22Rv1 (cell line): ENCODE data around the gene RMI1.
"Not testable (repeated sequence)": the region's sequence is repeated elsewhere in the genome, so short reads cannot be mapped to it uniquely, and the experiment has no call there.

Experiments
- H3K27ac ChIP-seq: fragments of 450-650 bp; 2 replicates; pipeline ENCODE4 v1.5.1; 2017
- ZFX ChIP-seq: fragments of 450-650 bp; IDR thresholded peaks from 2 replicates; pipeline ENCODE4 v1.6.1; 2017; ENCODE audit warnings: antibody characterized with exemption, borderline replicate concordance
- TF ChIP-seq, protein P1 (sequence below): fragments of 450-650 bp; IDR thresholded peaks from 2 replicates; pipeline ENCODE4 v1.5.1; 2017; ENCODE audit warnings: mild to moderate bottlenecking

Gene RMI1

DNA sequence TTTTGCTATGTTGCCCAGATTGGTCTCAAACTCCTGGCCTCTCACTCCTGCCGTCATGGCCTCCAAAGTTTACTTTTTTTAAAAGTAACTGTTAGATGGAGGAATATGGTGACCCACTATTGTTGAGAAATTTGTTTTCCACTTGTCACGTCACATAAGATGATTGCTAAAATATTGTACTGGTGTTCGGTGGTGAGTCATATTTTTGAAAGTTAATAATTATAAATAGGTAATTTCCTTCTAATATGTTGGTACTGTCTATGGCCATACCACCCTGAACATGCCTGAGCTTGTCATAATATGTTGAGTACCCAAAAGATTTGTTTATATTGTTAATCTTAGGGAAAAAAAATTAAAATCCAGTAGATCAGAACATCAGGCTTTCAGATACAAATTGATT, 22.6 kb downstream of the RMI1 start:
- no peak overlapping the region for H3K27ac ChIP-seq
- no peak for TF ChIP-seq ZFX
- TF ChIP-seq, protein P1, sequence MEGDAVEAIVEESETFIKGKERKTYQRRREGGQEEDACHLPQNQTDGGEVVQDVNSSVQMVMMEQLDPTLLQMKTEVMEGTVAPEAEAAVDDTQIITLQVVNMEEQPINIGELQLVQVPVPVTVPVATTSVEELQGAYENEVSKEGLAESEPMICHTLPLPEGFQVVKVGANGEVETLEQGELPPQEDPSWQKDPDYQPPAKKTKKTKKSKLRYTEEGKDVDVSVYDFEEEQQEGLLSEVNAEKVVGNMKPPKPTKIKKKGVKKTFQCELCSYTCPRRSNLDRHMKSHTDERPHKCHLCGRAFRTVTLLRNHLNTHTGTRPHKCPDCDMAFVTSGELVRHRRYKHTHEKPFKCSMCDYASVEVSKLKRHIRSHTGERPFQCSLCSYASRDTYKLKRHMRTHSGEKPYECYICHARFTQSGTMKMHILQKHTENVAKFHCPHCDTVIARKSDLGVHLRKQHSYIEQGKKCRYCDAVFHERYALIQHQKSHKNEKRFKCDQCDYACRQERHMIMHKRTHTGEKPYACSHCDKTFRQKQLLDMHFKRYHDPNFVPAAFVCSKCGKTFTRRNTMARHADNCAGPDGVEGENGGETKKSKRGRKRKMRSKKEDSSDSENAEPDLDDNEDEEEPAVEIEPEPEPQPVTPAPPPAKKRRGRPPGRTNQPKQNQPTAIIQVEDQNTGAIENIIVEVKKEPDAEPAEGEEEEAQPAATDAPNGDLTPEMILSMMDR = no peak

DNA sequence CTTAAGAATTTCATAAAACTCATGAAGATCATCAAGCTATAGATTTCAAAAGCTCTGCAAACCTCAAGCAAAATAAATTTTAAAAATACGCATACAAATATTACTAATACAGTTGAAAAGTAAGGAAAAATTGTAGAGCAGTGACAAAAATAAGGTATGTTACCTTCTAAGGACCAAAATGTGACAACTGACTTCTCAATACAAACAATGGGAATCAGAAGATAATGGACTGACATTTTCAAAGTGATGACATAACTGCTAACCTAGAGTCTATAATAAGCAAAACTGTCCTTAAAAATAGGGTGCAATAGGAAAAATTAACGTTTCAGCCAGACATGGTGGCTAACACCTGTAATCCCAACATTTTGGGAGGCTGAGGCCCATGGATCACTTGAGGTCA, 27.1 kb downstream of the RMI1 start:
- TF ChIP-seq, protein P1 = no peak
- TF ChIP-seq ZFX = no peak

DNA sequence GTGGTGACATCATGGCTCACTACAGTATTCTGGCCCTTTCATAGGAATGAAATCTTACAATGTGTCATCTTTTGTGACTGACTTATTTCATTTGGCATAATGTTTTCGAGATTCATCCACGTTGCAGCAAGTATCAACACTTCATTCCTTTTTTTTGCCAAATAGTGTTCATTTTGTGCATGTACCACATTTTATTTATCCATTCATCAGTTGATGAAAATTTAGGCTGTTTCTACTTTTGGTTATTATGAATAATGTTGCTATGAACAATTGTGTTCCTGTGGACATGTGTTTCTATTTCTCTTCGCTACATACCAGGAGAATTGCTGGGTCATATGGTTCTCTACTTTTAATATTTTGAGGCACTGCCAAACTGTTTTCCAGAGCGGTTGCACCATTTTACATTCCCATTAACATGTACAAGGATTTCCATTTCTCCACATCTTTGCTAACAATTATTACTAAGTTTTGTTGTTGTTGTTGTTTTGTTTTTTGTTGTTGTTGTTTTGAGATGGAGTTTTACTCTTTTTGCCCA, 43.5 kb downstream of the RMI1 start:
- TF ChIP-seq ZFX = no peak
- TF ChIP-seq, protein P1 = no peak
- H3K27ac ChIP-seq = no peak overlapping the region

More for the DNA sequence above, 27.1 kb downstream of the RMI1 start:
- no peak overlapping the region for H3K27ac ChIP-seq

DNA sequence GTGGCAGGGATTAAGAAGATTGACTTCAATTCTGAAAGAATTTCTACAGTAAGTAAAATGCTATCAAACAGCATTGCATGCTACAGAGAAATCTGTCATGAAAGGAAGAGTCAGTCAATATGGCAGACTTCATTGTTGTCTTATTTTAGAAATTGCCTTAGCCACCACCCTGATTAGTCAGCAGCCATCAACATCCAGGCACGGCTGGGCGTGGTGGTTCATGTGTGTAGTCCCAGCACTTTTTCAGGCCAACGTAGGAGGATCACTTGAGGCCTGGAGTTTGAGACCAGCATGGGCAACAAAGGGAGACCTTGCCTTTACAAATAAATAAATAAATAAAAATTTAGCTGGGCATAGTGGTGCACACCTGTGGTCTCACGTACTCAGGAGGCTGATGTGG, 46.6 kb downstream of the RMI1 start:
- H3K27ac ChIP-seq = no peak overlapping the region
- TF ChIP-seq, protein P1 = no peak
- TF ChIP-seq ZFX = no peak

DNA sequence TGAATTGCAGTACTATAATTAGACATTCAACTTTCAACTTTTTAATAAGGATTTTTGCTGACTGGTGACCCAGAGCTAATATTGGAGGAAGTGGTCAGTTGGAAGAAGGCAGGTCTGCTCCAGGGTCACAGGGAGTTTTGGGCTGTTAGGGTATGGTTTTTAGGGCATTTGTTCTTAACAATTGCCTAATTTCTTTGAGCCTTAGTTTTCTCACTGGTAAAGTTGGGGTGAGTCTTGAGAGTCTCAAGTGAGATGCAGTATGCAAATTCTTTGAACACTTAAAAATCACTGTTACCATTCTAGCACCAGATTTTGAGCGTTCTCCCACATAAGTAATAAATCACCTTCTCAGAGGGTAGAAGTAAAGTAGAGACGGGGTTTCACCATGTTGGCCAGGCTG, 50.9 kb downstream of the RMI1 start:
- H3K27ac ChIP-seq = no peak overlapping the region
- TF ChIP-seq, protein P1 = no peak
- TF ChIP-seq ZFX = no peak

DNA sequence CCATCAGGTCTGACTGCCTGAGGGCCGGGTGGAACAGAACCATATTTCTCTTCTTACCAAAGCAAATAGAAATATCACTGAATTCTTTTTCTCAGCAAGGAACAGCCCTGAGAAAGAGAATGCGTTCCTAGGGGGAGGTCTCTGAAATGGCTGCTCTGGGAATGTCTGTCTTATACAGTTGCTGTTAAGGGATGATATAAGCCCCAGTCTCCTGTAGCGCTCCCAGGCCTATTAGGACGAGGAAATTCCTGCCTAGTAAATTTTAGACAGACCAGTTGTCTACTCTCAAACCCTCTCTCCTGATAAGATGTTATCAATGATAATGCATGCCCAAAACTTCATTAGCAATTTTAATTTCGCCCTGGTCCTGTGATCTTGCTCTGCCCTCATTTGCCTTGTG, 61.3 kb downstream of the RMI1 start:
- not testable (repeated sequence) for H3K27ac ChIP-seq

DNA sequence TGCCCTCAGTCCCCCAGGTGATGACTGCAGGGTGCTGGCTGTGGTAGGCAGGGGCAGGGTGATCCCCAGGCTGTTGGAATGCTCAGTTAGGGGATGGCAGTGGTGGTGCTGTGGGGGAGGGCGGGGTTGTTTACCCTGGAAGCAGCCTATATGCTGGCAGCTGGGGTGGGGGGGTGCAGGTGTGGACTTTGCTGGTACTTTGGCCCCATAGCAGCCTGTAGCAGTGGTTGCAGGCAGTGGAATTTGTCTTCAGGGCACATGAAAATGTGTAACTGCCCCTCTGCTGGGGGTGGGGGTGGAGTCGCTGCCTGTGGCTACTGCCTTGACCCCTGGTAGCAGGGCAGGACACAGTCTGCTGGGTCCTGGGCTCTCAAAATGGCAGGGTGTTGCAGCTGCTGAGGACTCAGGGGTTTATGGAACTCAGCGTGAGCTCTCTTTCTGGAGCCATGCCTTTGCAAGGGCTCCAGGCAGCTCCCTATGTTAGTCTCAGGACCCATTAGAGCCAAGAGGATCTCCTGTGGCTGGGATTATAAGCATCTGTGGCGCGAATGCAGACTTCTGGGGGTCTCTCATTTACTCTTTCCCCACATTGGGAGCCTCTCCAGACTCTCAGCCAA, 65.0 kb downstream of the RMI1 start:
- H3K27ac ChIP-seq = no peak overlapping the region
- TF ChIP-seq, protein P1 = no peak
- no peak for TF ChIP-seq ZFX
